Gastroesophageal sphincter (tissue), 3 donors: ENCODE results near the gene ANK3.

ENCODE experiments used
- CTCF ChIP-seq, 4 experiments: fragments of 200-600 bp in 2 of 4; fragments of 450-650 bp in 2 of 4; sonication (generic) in 1 of 4; IDR thresholded peaks; one replicate each; pipeline ENCODE4 v1.5.1; 2017 to 2019; ENCODE audit warnings: antibody characterized with exemption in 4 of 4, mild to moderate bottlenecking in 2 of 4, moderate library complexity in 2 of 4
- POLR2A ChIP-seq, 2 donors: fragments of 450-650 bp; IDR thresholded peaks; one replicate each; pipeline ENCODE4 v1.6.1; 2017; ENCODE audit warnings: antibody characterized with exemption in 2 of 2, mild to moderate bottlenecking in 2 of 2, moderate library complexity in 1 of 2
- POLR2AphosphoS5 ChIP-seq: sonication (generic); formaldehyde crosslinking; IDR thresholded peaks from one replicate; pipeline ENCODE4 v1.6.1; 2017; ENCODE audit warnings: antibody characterized with exemption

DNA sequence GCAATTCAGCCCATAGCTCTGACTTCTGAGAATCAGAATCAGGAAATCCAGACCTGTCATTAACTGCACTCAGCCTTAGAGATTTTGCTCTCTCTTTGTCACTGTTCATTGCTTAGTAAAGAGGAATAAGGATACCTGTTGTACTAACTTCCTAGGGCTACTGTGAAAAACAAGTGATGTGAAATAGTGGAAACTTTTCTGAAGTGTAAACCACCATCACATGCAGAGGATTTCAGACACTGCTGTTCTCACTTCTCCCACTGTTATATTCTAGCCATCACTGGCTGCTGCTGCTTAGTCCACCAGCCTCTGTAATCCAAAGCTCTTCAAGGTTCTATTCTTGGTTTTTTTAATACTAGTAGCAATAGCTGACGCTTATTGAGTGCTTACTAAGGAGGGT, 353.7 kb downstream of the ANK3 start:
- TF ChIP-seq POLR2AphosphoS5, result no peak
- TF ChIP-seq POLR2A (IDR thresholded peaks at IDR 0.05), result no peak
- TF ChIP-seq CTCF (IDR thresholded peaks at IDR 0.05), result no peak
